IPS DF 4.7 (cell line): ENCODE data around the gene MAP4K4.

ENCODE experiments used
- DNase-seq: peaks from one replicate; pipeline ENCODE4 v3.0.0-alpha.2; 2013; ENCODE audit warnings: low spot score; ENCODE audit errors: extremely low read depth

The MAP4K4 gene

GRCh38 chr2:101864426-101864825, 166.9 kb downstream of the MAP4K4 start:
- no peak for DNase-seq

- no peak for DNase-seq
Measured at GRCh38 chr2:101868525-101868924, 171.0 kb downstream of the MAP4K4 start.

GRCh38 chr2:101869527-101869926, 172.0 kb downstream of the MAP4K4 start:
- DNase-seq = no peak

GRCh38 chr2:101870444-101870843, 172.9 kb downstream of the MAP4K4 start:
- no peak for DNase-seq

- DNase-seq = no peak
Measured at GRCh38 chr2:101871480-101871879, 174.0 kb downstream of the MAP4K4 start.

- DNase-seq = no peak
Measured at GRCh38 chr2:101872480-101872879, 175.0 kb downstream of the MAP4K4 start.

- DNase-seq = no peak
Measured at GRCh38 chr2:101873543-101873942, 176.0 kb downstream of the MAP4K4 start.

GRCh38 chr2:101874069-101874468, 176.6 kb downstream of the MAP4K4 start:
- no peak for DNase-seq

GRCh38 chr2:101879466-101879865, 182.0 kb downstream of the MAP4K4 start:
- no peak for DNase-seq

GRCh38 chr2:101881131-101881530, 183.6 kb downstream of the MAP4K4 start:
- no peak for DNase-seq

GRCh38 chr2:101882769-101883307, 185.3 kb downstream of the MAP4K4 start:
- no peak for DNase-seq

- DNase-seq = no peak
Measured at GRCh38 chr2:101883860-101884259, 186.4 kb downstream of the MAP4K4 start.

GRCh38 chr2:101884423-101884822, 186.9 kb downstream of the MAP4K4 start:
- no peak for DNase-seq

GRCh38 chr2:101887328-101887727, 189.8 kb downstream of the MAP4K4 start:
- DNase-seq = no peak

GRCh38 chr2:101889460-101890098, 192.1 kb downstream of the MAP4K4 start:
- no peak for DNase-seq

GRCh38 chr2:101892377-101892776, 194.9 kb downstream of the MAP4K4 start:
- DNase-seq = no peak

- peak; percentile 89 for DNase-seq
Measured at GRCh38 chr2:101893681-101894381, 196.3 kb downstream of the MAP4K4 start.

GRCh38 chr2:101895039-101895438, 197.5 kb downstream of the MAP4K4 start:
- DNase-seq = no peak

GRCh38 chr2:101895819-101896322, 198.4 kb downstream of the MAP4K4 start:
- DNase-seq = no peak

GRCh38 chr2:101897301-101897700, 199.8 kb downstream of the MAP4K4 start:
- DNase-seq = no peak

GRCh38 chr2:101899265-101899664, 201.8 kb downstream of the MAP4K4 start:
- DNase-seq = no peak

GRCh38 chr2:101899871-101900270, 202.4 kb downstream of the MAP4K4 start:
- DNase-seq = no peak

- no peak for DNase-seq
Measured at GRCh38 chr2:101900375-101900774, 202.9 kb downstream of the MAP4K4 start.
